Karpas-422 (cell line): ENCODE data around the gene TRIM28. TPM values are rescaled to one million over a fixed set of nuclear protein-coding genes. Genes with fewer than 3 reads are reported as not detected.
A peak's percentile ranks its signal among the peaks of the same experiment; 100 is the strongest.

Experiments used
- DNase-seq: peaks from one replicate; pipeline ENCODE4 v3.0.0-alpha.2; 2015
- H2AFZ ChIP-seq: fragments of 200-600 bp; sonication (generic); 2 replicates; pipeline ENCODE4 v1.6.1; 2014; ENCODE audit warnings: antibody characterized with exemption, low read length, mixed read lengths
- H3K27ac ChIP-seq: fragments of 200-600 bp; sonication (generic); 2 replicates; pipeline ENCODE4 v1.5.1; 2014; ENCODE audit warnings: mild to moderate bottlenecking, low read length, moderate library complexity
- H3K27me3 ChIP-seq: fragments of 200-600 bp; sonication (generic); 2 replicates; pipeline ENCODE4 v1.6.1; 2014; ENCODE audit warnings: low read length, mixed read lengths
- H3K36me3 ChIP-seq: fragments of 200-600 bp; sonication (generic); 2 replicates; pipeline ENCODE4 v1.6.1; 2014; ENCODE audit warnings: low read length, mixed read lengths; ENCODE audit not compliant: insufficient read depth
- H3K4me1 ChIP-seq: fragments of 200-600 bp; sonication (generic); 2 replicates; pipeline ENCODE4 v1.6.1; 2014; ENCODE audit warnings: mild to moderate bottlenecking, low read length, mixed read lengths
- H3K4me2 ChIP-seq: fragments of 200-600 bp; sonication (generic); 2 replicates; pipeline ENCODE4 v1.6.1; 2014; ENCODE audit warnings: low read length, low read depth, mild to moderate bottlenecking; ENCODE audit not compliant: poor library complexity, severe bottlenecking
- H3K4me3 ChIP-seq: fragments of 200-600 bp; sonication (generic); 2 replicates; pipeline ENCODE4 v1.5.1; 2014; ENCODE audit warnings: mild to moderate bottlenecking, antibody characterized with exemption, low read length, mixed read lengths
- H3K79me2 ChIP-seq: fragments of 200-600 bp; sonication (generic); 2 replicates; pipeline ENCODE4 v1.6.1; 2014; ENCODE audit warnings: mild to moderate bottlenecking, low read length, mixed read lengths
- H3K9ac ChIP-seq: fragments of 200-600 bp; sonication (generic); 2 replicates; pipeline ENCODE4 v1.6.0; 2014; ENCODE audit warnings: low read length
- H3K9me2 ChIP-seq: fragments of 200-600 bp; sonication (generic), shearing (Covaris generic); replicated peaks from 2 replicates; pipeline ENCODE4 v1.6.0; 2014; ENCODE audit warnings: mild to moderate bottlenecking, low read length, moderate library complexity; ENCODE audit not compliant: insufficient read depth
- H3K9me3 ChIP-seq: fragments of 300-700, 200-600 bp; sonication (generic); 2 replicates; pipeline ENCODE4 v1.6.1; 2014; ENCODE audit warnings: low read length, mixed read lengths
- H4K20me1 ChIP-seq: fragments of 200-600 bp; sonication (generic); 2 replicates; pipeline ENCODE4 v1.6.1; 2014; ENCODE audit warnings: mild to moderate bottlenecking, antibody characterized with exemption, low read length, low read depth; ENCODE audit not compliant: insufficient read depth
- total RNA-seq: library from RNA; depleted of rRNA; stranded (reverse); fragments of >200 nt; shearing (Covaris generic); gene quantifications from 2 replicates; pipeline ENCODE4 v1.2.3, GENCODE V29; 2014; ENCODE audit warnings: low replicate concordance

TRIM28 gene
- total RNA-seq, 1 experiment from 2014 or later: 142 TPM

DNA sequence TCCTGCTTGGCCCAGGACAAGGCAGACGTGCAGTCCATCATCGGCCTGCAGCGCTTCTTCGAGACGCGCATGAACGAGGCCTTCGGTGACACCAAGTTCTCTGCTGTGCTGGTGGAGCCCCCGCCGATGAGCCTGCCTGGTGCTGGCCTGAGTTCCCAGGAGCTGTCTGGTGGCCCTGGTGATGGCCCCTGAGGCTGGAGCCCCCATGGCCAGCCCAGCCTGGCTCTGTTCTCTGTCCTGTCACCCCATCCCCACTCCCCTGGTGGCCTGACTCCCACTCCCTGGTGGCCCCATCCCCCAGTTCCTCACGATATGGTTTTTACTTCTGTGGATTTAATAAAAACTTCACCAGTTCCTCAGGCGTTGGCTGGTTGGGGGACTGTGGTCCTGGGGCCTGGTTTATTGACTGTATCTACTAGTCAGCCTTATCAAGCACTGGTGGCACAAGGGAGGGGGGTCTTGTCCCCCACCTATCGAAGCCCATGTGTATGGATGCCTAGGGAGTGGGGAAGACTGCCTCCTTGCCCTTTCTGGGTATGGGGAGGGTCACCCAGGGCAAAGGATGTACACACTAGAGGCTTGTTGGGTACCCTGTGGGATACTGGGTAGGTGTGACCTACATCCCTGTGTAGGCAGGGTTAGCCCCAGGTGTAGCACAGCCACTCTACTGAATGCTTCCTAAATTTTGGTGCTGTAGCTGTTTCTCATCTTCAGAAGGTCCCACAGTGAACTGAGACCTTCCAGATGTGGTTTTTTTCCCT lies 6.7 kb downstream of the TRIM28 start:
- Histone ChIP-seq H3K9me3 (no peaks in the 10 kb centered on the region), H3K9ac (no peak overlapping the region), H3K4me1 (peaks cover 33% of the 10 kb centered on the region), H3K27me3 (no peaks in the 10 kb centered on the region), H3K79me2 (peaks cover 18% of the 10 kb centered on the region), H3K4me2 (no peak overlapping the region), H4K20me1 (peaks cover 20% of the 10 kb centered on the region), H2AFZ (no peak overlapping the region), H3K9me2 (no peaks in the 10 kb centered on the region), H3K4me3 (no peak overlapping the region), H3K27ac (no peak overlapping the region), H3K36me3 (peaks cover 23% of the 10 kb centered on the region)
- no peak for DNase-seq

- Histone ChIP-seq H3K36me3 (peaks cover 17% of the 10 kb centered on the region), H2AFZ (no peak overlapping the region), H3K9me3 (no peaks in the 10 kb centered on the region), H3K4me1 (peaks cover 31% of the 10 kb centered on the region), H3K27me3 (no peaks in the 10 kb centered on the region), H3K4me2 (no peak overlapping the region), H3K9ac (no peak overlapping the region), H3K79me2 (peaks cover 13% of the 10 kb centered on the region), H3K4me3 (no peak overlapping the region), H3K9me2 (no peaks in the 10 kb centered on the region), H4K20me1 (peaks cover 15% of the 10 kb centered on the region), H3K27ac (no peak overlapping the region)
- DNase-seq: no peak
Observed at GRCh38 chr19:58551123-58551497, 7.2 kb downstream of the TRIM28 start.

DNA sequence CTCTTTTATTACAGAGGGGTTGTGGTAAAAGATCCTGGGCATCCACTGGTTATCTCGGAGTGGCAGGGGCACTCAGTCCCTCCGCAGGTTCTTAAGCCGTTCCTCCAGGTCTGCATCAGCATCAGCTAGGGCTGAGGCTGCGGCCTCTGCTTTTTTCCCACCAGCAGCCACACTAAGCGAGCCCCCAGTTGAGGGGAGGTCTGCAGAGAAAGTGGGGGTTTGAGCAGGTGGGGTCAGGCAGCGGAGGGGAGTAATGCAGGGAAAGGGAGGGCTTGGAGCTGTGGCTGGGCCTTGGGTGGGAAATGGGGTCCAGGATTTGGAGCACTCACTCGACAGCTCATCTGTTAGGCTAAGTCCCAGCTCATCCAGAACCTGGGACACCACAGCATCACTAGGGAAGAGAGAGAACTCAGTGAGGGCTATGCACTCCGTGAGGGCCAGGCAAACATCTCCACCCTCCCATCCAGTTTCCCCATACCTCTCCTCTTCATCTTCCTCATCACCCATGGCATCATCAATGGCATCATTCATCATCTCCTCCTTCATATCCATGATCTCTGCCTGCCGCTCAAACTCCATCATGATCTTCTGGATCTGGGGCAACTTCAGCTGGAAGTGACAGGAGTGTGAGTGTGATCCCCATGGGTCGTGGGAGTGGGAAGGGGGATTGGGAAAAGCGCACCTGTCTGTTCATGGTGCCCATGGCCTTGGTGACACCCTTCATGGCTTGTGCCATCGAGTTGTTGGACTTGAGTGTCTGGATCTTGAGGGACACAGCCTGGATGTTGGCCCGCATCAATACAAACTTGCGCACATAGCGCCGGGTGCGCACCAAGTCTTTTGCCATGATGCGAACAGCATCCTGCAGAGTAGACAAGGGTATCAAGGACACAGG lies 8.0 kb downstream of the TRIM28 start:
- Histone ChIP-seq H2AFZ (no peak overlapping the region), H3K4me2 (peak overlapping the region; percentile 78), H3K9me3 (no peaks in the 10 kb centered on the region), H3K9ac (no peak overlapping the region), H3K9me2 (no peaks in the 10 kb centered on the region), H3K79me2 (peaks cover 12% of the 10 kb centered on the region), H3K4me3 (no peak overlapping the region), H3K27me3 (no peaks in the 10 kb centered on the region), H3K36me3 (peaks cover 11% of the 10 kb centered on the region), H3K27ac (no peak overlapping the region), H4K20me1 (peaks cover 8% of the 10 kb centered on the region; the same call in 1 of the 2 replicates), H3K4me1 (peaks cover 31% of the 10 kb centered on the region)
- DNase-seq: no peak

- H2AFZ ChIP-seq: no peak overlapping the region
- peak overlapping the region; percentile 78 for H3K4me2 ChIP-seq
- H3K4me1 ChIP-seq: peaks cover 34% of the 10 kb centered on the region
- peaks cover 6% of the 10 kb centered on the region; the same call in 1 of the 2 replicates for H3K36me3 ChIP-seq
- H3K9ac ChIP-seq: peak overlapping the region; percentile 41
- H3K4me3 ChIP-seq: no peak overlapping the region
- peaks cover under 1% of the 10 kb centered on the region; the same call in 1 of the 2 replicates for H4K20me1 ChIP-seq
- peaks cover 15% of the 10 kb centered on the region for H3K79me2 ChIP-seq
- no peaks in the 10 kb centered on the region for H3K9me2 ChIP-seq
- H3K9me3 ChIP-seq: no peaks in the 10 kb centered on the region
- DNase-seq: no peak
- H3K27ac ChIP-seq: no peak overlapping the region
- H3K27me3 ChIP-seq: no peaks in the 10 kb centered on the region
Observed at GRCh38 chr19:58552655-58553054, 8.8 kb downstream of the TRIM28 start.

DNA sequence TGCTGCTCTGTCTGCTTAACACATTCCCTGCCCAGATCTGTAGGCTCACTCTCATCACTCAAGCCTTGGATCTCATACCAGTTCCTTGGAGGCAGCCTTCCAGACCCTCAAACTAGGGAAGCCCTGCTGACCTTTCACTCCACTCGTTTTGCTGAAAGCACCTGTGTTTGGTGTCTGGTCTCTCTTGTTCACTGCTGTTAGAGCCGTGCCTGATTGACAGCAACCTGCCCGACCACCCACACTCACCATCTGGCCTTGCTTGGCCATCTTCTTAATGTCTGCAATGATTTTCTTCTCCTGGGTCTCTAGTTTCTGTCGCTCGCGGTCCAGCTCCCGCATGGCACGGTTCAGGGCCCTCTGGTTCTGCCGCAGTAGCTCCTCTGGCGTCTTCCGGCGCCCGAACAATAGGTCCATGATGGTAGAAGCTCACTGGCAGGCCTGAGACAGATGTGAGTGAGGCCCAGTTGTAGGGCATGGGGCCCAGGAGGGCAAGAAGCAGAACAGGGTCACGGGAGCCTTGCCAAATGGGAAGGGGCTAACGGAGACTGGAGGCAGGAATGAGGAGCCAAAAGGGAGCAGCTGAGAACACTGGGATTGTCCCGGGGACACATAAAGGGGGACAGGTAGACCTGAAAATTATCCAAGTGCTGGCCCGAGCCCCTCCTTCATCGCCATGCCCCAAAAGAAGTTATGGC lies 10.1 kb downstream of the TRIM28 start:
- peak; percentile 51 for DNase-seq
- H3K4me3 ChIP-seq: peak overlapping the region; percentile 69
- H3K9me2 ChIP-seq: no peaks in the 10 kb centered on the region
- peak overlapping the region; percentile 85 for H3K9ac ChIP-seq
- H3K9me3 ChIP-seq: no peaks in the 10 kb centered on the region
- H4K20me1 ChIP-seq: no peaks in the 10 kb centered on the region; the same call in 1 of the 2 replicates
- H2AFZ ChIP-seq: no peak overlapping the region
- H3K27ac ChIP-seq: peak overlapping the region; percentile 60
- peaks cover 20% of the 10 kb centered on the region for H3K79me2 ChIP-seq
- H3K36me3 ChIP-seq: 0 out of 2 replicates have a peak, but pooled peaks cover 3% of the 10 kb centered on the region
- H3K27me3 ChIP-seq: no peaks in the 10 kb centered on the region
- peak overlapping the region; percentile 78 for H3K4me2 ChIP-seq
- H3K4me1 ChIP-seq: peaks cover 34% of the 10 kb centered on the region

- Histone ChIP-seq H3K27ac (peak within 1 kb of the TSS; percentile 73), H3K4me1 (peaks cover 41% of the 10 kb centered on the region), H2AFZ (no peak within 1 kb of the TSS), H3K4me3 (peak within 1 kb of the TSS; percentile 69), H3K79me2 (peaks cover 21% of the 10 kb centered on the region), H4K20me1 (no peaks in the 10 kb centered on the region; the same call in 1 of the 2 replicates), H3K9me3 (no peaks in the 10 kb centered on the region), H3K9me2 (no peaks in the 10 kb centered on the region), H3K9ac (peak within 1 kb of the TSS; percentile 93), H3K36me3 (0 out of 2 replicates have a peak, but pooled peaks cover 3% of the 10 kb centered on the region), H3K4me2 (peak within 1 kb of the TSS; percentile 78), H3K27me3 (no peaks in the 10 kb centered on the region)
- DNase-seq: peak; percentile 95
Observed at GRCh38 chr19:58554494-58555368, 10.9 kb downstream of the TRIM28 start, which contains the start of gene CHMP2A. Gene CHMP2A, minus strand, starts transcription at chr19:58555105. Its CDS starts 893 bp downstream, at chr19:58554212.

DNA sequence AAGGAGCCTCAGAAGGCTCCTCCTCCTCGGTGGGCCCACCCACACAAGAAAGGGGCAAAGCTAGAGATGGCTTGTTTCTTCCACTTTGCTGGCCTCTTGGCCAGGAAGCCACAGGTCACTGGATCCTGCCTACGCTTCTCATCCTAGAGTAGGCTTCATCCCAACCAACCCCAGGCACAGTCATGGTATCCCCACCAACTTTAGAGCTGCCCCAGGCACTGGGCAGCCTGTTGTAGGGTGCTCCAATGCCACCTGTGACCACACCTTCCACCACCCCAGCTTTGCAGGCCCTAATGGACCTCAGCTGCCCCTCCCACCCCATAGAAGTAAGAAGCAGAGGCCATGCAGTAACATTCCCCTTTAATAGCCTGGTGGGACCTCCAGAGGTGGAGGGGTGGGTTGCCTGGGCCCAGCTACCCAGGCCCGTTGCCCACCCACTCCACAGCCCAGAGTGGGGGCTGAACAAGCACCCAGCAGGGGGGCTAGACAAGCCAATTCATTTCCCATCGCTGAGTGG lies 11.6 kb downstream of the TRIM28 start:
- Histone ChIP-seq H3K27me3 (no peaks in the 10 kb centered on the region), H4K20me1 (no peaks in the 10 kb centered on the region; the same call in 1 of the 2 replicates), H3K4me1 (peaks cover 48% of the 10 kb centered on the region), H3K9ac (peak overlapping the region; percentile 85), H3K4me3 (peak overlapping the region; percentile 69; the same call in 1 of the 2 replicates), H3K79me2 (peaks cover 23% of the 10 kb centered on the region), H3K4me2 (peak overlapping the region; percentile 70), H3K9me3 (no peaks in the 10 kb centered on the region), H3K36me3 (0 out of 2 replicates have a peak, but pooled peaks cover 3% of the 10 kb centered on the region), H3K27ac (peak overlapping the region; percentile 73), H2AFZ (no peak overlapping the region), H3K9me2 (no peaks in the 10 kb centered on the region)
- DNase-seq: no peak
